Fibroblast of lung (primary cell): ENCODE measurements around the gene NOXO1. TPM values are rescaled to one million over a fixed set of nuclear protein-coding genes. Genes with fewer than 3 reads are reported as not detected.

Experiments used
- DNase-seq, 2 donors: peaks; one replicate each; pipeline versions ENCODE4 v3.0.0 to v3.0.0-alpha.2; 2010; ENCODE audit warnings: low read depth in 2 of 2
- H2AFZ ChIP-seq: 2 replicates; pipeline ENCODE4 v1.5.1; 2012; ENCODE audit warnings: low read length, control low read depth, inconsistent platforms
- H3K27ac ChIP-seq: 2 replicates; pipeline ENCODE4 v1.5.1; 2011; ENCODE audit warnings: low read length, control low read depth; ENCODE audit not compliant: insufficient read depth
- H3K27me3 ChIP-seq: 2 replicates; pipeline ENCODE4 v1.5.1; 2011; ENCODE audit warnings: mild to moderate bottlenecking, low read length; ENCODE audit not compliant: control insufficient read depth, insufficient read depth
- H3K36me3 ChIP-seq: 2 replicates; pipeline ENCODE4 v1.5.1; 2011; ENCODE audit warnings: low read length; ENCODE audit not compliant: control insufficient read depth, insufficient read depth
- H3K4me1 ChIP-seq: 2 replicates; pipeline ENCODE4 v1.5.1; 2011; ENCODE audit warnings: low read length; ENCODE audit not compliant: control insufficient read depth, insufficient read depth; ENCODE audit errors: extremely low read depth
- H3K4me2 ChIP-seq: 2 replicates; pipeline ENCODE4 v1.5.1; 2011; ENCODE audit warnings: low read length, control low read depth; ENCODE audit not compliant: insufficient read depth; ENCODE audit errors: extremely low read depth
- H3K4me3 ChIP-seq, 4 experiments: fragments of 200-600 bp in 1 of 4; sonication (generic) in 1 of 4; replicated peaks in 1 of 4; 2 replicates each; pipeline ENCODE4 v1.5.1; 2011 to 2016; ENCODE audit warnings: low read length in 4 of 4, low read depth in 3 of 4, mild to moderate bottlenecking in 3 of 4, control low read depth in 2 of 4, inconsistent platforms in 1 of 4, mixed read lengths in 1 of 4; ENCODE audit not compliant: insufficient read depth in 1 of 4; ENCODE audit errors: control extremely low read depth in 1 of 4
- H3K79me2 ChIP-seq: 2 replicates; pipeline ENCODE4 v1.5.1; 2012; ENCODE audit warnings: mild to moderate bottlenecking, low read length, inconsistent platforms; ENCODE audit not compliant: control insufficient read depth, insufficient read depth
- H3K9ac ChIP-seq: 2 replicates; pipeline ENCODE4 v1.5.1; 2011; ENCODE audit warnings: mild to moderate bottlenecking, low read length, control low read depth; ENCODE audit not compliant: insufficient read depth
- H3K9me3 ChIP-seq: 2 replicates; pipeline ENCODE4 v1.5.1; 2012; ENCODE audit warnings: low read depth, low read length; ENCODE audit not compliant: control insufficient read depth, insufficient read depth
- H4K20me1 ChIP-seq: 2 replicates; pipeline ENCODE4 v1.5.1; 2011; ENCODE audit warnings: low read length; ENCODE audit not compliant: control insufficient read depth, insufficient read depth; ENCODE audit errors: extremely low read depth
- EZH2 ChIP-seq: IDR thresholded peaks from 2 replicates; pipeline ENCODE4 v1.5.1; 2012; ENCODE audit warnings: low read length, control low read depth, mild to moderate bottlenecking; ENCODE audit errors: missing control alignments
- polyA plus RNA-seq, 2 donors: library from polyadenylated mRNA; depleted of rRNA in 1 of 2; stranded (reverse) in 1 of 2; unstranded in 1 of 2; fragments of >200 nt; gene quantifications; 2 replicates each; pipeline ENCODE4 v1.2.1, GENCODE V29; 2011 to 2012; ENCODE audit warnings: missing spikeins in 1 of 2
- total RNA-seq: library from RNA; depleted of rRNA; stranded (reverse); fragments of >200 nt; gene quantifications from 2 replicates; pipeline ENCODE4 v1.2.1, GENCODE V29; 2014
- TF ChIP-seq, protein P1 (sequence below), 2 donors: IDR thresholded peaks in 1 of 2; conservative IDR thresholded peaks in 1 of 2; 1 replicate in 1 of 2; 2 replicates in 1 of 2; pipeline ENCODE4 v1.5.1; 2011 to 2012; ENCODE audit warnings: low read length in 2 of 2, control low read depth in 1 of 2, inconsistent platforms in 1 of 2, low read depth in 1 of 2, mild to moderate bottlenecking in 1 of 2

The NOXO1 gene
- total and polyA plus RNA-seq, 2 donors (not counting 1 experiment from before 2014, with no cell fraction given), result 0.03 TPM; not detected in 1

GRCh38 chr16:2025251-2025650 is 44.0 kb upstream of the NOXO1 start:
- Histone ChIP-seq H3K79me2 (peaks cover 4% of the 10 kb centered on the region), H3K36me3 (peaks cover 2% of the 10 kb centered on the region), H3K4me3 (no peak overlapping the region), H3K4me2 (no peak overlapping the region), H3K27me3 (peaks cover 4% of the 10 kb centered on the region), H4K20me1 (no peaks in the 10 kb centered on the region), H3K9me3 (no peaks in the 10 kb centered on the region), H3K27ac (no peak overlapping the region), H3K4me1 (peaks cover 23% of the 10 kb centered on the region), H2AFZ (no peak overlapping the region), H3K9ac (no peak overlapping the region)
- no peak for DNase-seq
- TF ChIP-seq, protein P1, sequence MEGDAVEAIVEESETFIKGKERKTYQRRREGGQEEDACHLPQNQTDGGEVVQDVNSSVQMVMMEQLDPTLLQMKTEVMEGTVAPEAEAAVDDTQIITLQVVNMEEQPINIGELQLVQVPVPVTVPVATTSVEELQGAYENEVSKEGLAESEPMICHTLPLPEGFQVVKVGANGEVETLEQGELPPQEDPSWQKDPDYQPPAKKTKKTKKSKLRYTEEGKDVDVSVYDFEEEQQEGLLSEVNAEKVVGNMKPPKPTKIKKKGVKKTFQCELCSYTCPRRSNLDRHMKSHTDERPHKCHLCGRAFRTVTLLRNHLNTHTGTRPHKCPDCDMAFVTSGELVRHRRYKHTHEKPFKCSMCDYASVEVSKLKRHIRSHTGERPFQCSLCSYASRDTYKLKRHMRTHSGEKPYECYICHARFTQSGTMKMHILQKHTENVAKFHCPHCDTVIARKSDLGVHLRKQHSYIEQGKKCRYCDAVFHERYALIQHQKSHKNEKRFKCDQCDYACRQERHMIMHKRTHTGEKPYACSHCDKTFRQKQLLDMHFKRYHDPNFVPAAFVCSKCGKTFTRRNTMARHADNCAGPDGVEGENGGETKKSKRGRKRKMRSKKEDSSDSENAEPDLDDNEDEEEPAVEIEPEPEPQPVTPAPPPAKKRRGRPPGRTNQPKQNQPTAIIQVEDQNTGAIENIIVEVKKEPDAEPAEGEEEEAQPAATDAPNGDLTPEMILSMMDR (conservative IDR thresholded peaks at IDR 0.05 in 1 of 2, IDR thresholded peaks at IDR 0.05 in 1 of 2; ENCODE audit: low read depth in 1 of 2, low read length in 2 of 2), result no peak
- no peak for TF ChIP-seq EZH2

DNA sequence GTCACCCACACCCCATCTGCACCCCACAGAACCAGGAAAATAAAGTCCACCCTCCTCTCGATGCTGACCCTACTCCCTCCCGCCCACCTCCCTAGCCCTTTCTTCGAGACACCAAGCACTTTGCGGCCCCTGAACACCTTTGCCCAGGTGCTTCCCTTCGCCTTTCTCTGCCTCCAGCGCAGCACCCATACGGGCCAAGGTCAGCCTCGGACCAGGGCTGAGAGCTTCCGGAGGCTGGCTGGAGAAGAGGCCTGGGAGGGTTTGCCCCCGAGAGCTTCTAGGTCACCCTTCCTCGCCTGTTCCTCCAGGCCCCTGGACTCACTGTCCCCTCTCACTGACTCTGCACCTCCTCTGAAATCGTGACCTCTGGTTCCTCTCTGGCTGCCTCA is 42.8 kb upstream of the NOXO1 start:
- Histone ChIP-seq H3K27ac (no peak overlapping the region), H3K4me3 (no peak overlapping the region), H3K4me2 (no peak overlapping the region), H4K20me1 (no peaks in the 10 kb centered on the region), H3K9me3 (no peaks in the 10 kb centered on the region), H3K9ac (no peak overlapping the region), H3K79me2 (peaks cover 4% of the 10 kb centered on the region), H2AFZ (no peak overlapping the region), H3K36me3 (no peaks in the 10 kb centered on the region), H3K4me1 (peaks cover 23% of the 10 kb centered on the region), H3K27me3 (peaks cover 8% of the 10 kb centered on the region)
- TF ChIP-seq, protein P1 (conservative IDR thresholded peaks at IDR 0.05 in 1 of 2, IDR thresholded peaks at IDR 0.05 in 1 of 2; ENCODE audit: low read depth in 1 of 2, low read length in 2 of 2), result no peak
- TF ChIP-seq EZH2, result no peak
- DNase-seq, result no peak

- no peaks in the 10 kb centered on the region for H3K36me3 ChIP-seq
- peaks cover 23% of the 10 kb centered on the region for H3K4me1 ChIP-seq
- H3K79me2 ChIP-seq, result peaks cover 4% of the 10 kb centered on the region
- DNase-seq, result peak; percentile 71 to 84
- no peaks in the 10 kb centered on the region for H4K20me1 ChIP-seq
- peaks cover 8% of the 10 kb centered on the region for H3K27me3 ChIP-seq
- no peak for TF ChIP-seq EZH2
- TF ChIP-seq, protein P1 (conservative IDR thresholded peaks at IDR 0.05 in 1 of 2, IDR thresholded peaks at IDR 0.05 in 1 of 2; ENCODE audit: low read depth in 1 of 2, low read length in 2 of 2), result peak; percentile 84 to 86
- peak overlapping the region; percentile 91 for H2AFZ ChIP-seq
- H3K9me3 ChIP-seq, result no peaks in the 10 kb centered on the region
- H3K27ac ChIP-seq, result peak overlapping the region; percentile 43
- peak overlapping the region; percentile 1 for H3K9ac ChIP-seq
- peak overlapping the region in 3 of 4 experiments; percentile 19 to 44 (median 21) for H3K4me3 ChIP-seq
- H3K4me2 ChIP-seq, result peak overlapping the region; percentile 78
Observed at GRCh38 chr16:2023092-2024031, 42.1 kb upstream of the NOXO1 start.
